GM21367 (cell line): ENCODE measurements around the gene TFDP1.
"Not testable (repeated sequence)": the region's sequence is repeated elsewhere in the genome, so short reads cannot be mapped to it uniquely, and the experiment has no call there.

Source experiments
- ATAC-seq: cut with Tn5 transposase; IDR thresholded peaks from one replicate; pipeline ENCODE4 v1.9.1; 2021; ENCODE audit not compliant: unreplicated experiment

TFDP1 gene

DNA sequence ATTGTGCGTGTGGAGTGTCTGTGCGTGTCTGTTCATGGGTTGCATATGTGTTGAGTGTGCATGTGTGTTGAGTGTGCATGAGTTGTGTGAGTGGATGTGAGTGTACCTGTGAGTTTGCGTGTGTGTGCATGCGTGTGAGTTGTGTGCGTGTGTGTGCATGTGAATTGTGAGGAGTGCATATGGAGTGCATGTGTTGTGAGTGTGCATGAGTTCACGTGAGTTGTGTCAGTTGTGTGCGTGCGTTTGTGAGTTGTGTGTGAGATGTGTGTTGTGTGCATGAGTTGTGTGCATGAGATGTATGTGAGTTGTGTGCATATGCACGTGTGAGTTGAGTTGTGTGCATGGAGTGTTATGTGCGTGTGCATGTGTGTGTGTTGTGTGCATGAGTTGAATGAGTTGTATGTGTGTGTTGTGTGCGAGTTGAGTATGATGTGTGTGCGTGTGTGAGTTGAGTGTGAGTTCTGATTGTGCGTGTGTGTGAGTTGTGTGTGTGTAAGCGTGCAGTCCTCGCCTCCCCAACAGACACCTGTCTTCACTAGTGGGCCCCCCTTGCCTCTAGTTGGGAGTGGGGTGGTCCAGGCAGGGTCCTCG lies 29.3 kb downstream of the TFDP1 start:
- no peak for ATAC-seq

DNA sequence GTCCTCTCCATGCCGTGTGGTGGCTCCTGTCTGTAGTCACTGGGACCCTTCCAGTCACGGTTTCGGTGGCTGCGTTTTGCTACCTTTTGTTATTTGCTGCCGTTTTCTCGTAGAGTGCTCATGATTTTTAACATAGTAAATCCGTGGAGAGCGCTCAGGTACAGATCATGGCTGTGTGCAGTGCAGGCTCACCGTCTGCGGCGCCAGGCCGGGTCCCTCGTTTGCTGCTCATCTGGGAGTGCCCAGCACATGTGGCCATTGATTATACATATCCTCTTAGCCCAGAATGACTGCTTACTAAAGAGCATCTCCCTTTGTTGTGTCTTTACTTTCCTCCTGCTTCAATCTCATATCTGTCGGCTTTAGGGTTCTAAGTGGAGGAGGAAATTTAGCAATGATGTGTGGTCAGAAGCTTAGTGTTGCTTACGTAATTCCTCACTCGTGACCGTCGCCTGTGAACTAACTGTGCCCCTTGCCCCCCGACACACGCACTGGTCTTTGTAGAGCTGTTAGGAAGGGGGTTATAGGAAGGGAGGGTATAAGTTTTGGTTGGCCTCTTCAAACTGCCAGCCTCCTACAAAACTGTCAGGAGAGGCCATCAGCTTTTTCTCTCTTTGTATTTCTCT lies 31.8 kb downstream of the TFDP1 start:
- ATAC-seq, result no peak

- ATAC-seq, result no peak
Measured at GRCh38 chr13:113616991-113617749, 32.6 kb downstream of the TFDP1 start.

DNA sequence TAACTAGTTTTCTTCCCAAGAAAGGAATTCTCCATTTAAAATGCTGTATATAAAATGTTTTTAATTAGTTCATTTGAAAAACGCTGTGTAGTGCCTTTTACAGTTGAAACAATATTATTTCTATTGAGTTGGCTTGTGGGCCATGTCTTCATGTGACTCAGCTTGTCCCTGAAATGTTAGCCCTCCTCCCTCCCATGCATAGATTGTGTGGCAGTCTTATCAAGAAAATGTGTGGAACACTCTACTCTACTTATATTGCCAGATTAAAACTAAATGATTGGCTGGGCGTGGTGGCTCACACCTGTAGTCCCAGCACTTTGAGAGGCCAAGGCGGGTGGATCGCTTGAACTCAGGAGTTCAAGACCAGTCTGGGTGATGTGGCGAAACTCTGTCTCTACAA lies 33.4 kb downstream of the TFDP1 start:
- no peak for ATAC-seq

GRCh38 chr13:113618455-113618854 lies 33.9 kb downstream of the TFDP1 start:
- no peak for ATAC-seq

DNA sequence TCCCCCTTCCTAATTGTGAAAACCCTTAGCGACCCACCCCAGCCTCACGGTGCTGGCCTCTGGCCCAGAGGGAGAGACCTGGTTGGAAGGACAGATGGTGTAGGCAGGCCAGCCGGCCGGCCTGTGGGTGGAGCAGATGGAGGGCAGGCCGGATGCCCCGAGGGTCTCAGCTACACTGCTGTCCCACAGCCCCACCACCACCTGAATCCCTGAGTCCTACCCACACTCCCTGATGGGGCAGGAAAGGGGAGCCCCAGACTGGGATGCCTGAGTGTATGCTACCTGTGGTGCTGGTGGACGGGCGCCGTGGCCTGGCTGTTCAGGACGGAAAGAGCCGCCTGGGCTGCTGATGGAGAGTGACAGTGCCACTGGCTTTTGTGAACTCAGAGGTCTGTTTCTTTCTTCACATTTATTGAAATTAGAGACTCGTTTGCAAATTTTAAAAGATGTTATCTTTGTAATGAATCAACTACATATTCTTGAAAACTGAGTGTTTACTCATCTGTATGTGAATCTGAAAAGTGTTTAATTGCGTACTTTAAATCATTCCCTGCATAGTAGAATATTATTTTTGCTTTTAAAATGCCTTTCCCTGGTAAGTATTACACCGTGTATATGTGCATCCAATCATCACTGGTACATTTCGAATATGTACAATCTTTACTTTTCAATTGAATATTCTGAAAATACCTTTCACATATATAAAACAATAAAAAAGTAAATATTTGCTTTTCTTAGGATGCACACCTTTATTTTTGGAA lies 35.7 kb downstream of the TFDP1 start:
- ATAC-seq, result no peak

- no peak for ATAC-seq
Measured at GRCh38 chr13:113621046-113621445, 36.5 kb downstream of the TFDP1 start.

- not testable (repeated sequence) for ATAC-seq
Measured at GRCh38 chr13:113621498-113621897, 36.9 kb downstream of the TFDP1 start.

DNA sequence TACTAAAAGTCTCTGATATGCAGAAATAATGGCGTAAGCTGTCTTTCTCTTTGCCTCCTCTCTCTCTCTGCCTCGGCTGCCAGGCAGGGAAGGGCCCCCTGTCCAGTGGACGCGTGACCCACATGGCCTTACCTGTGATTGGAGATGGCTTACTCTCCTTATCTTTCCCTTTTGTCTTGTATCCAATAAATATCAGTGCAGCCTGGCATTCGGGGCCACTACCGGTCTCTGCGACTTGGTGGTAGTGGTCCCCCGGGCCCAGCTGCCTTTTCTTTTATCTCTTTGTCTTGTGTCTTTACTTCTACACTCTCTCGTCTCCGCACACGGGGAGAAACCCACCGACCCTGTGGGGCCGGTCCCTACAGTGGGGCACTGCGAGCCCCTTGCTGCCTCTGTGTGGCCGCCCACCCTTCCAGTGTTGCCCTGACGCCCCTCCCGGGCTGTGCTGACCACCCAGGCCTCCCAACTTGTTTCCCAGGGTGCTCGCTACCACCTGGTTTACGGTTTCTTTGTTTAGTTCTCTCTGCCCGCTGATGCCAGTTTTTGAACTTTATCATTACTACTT lies 37.5 kb downstream of the TFDP1 start:
- not testable (repeated sequence) for ATAC-seq

DNA sequence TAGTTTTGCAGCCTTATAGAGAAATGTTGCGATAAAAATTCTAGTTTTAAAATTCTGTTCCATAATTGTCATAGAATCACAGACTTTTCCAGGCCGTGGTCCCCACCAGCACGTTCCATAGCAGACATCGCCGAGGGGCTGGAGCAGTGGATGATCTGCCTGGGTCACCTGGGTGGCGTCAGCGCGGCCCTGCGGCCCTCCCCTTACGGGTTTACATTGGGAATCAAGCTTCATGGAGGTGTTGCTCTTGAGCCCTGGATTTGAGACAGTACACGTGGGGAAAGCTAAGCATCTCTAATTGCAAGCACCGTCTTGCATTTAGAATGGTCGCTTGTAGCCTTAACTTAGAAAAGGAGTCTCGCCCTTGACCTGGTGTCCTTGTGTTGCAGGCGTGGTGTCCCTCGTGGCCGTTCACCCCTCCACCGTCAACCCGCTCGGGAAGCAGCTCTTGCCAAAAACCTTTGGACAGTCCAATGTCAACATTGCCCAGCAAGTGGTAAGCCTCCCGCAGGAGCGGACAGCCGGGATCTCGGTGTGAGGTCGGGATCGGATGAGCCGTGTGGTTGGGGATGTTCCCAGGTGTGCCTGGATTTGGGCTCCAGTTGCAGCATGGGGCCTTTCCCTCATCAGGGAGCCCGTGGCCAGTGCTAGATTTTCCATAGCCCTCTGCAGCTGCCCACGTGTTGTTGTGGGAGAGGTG lies 38.4 kb downstream of the TFDP1 start:
- ATAC-seq, result no peak

DNA sequence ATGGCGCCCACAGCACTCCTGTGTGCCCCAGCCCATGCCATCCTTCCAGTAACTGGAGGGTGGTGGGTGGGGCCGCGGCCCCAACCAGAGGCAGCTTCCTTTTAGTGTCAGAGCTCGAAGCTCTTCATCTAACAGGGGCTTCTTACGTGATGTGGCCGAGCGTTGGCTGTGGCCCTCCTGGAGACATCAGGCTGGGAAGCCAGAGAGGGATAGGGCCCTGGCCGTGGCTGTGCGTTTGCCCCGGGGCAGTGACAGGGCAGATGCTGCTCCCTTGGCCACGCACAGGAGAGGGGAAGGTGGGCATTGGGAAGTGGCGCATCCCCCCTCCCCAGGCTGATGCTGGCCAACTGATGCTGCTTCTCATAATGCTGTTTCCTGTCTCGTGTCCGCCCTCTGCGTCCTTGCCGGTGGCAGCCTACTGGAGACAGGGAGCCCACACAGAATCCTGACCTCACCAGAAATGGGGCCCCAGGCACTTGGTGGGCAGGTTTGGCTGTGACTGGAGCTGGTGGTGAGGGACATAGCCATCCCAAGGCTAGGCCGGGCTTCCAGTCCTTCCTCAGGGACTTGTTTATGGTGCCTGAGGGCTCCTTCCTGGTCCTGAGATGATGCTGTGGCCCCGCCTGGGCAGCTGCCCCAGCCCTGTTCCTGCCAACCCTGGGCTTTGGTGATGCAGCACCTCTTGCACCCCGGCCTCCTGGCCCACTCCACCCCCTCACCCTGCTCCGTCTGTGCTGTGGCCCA lies 39.1 kb downstream of the TFDP1 start:
- ATAC-seq, result no peak

DNA sequence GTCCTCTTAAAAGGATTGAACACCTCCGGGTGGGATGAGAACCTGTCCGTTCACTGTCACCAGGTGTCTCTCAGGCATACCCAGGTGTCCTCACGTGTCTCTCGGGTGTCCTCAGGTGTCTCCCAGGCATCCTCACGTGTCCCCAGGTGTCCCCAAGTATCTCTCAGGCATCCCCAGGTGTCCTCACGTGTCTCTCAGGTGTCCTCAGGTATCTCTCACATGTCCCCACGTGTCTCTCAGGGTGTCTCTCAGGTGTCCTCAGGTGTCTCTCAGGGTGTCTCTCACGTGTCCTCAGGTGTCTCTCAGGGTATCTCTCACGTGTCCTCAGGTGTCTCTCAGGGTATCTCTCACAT lies 39.7 kb downstream of the TFDP1 start:
- no peak for ATAC-seq

GRCh38 chr13:113624640-113625304 lies 40.2 kb downstream of the TFDP1 start:
- not testable (repeated sequence) for ATAC-seq

GRCh38 chr13:113625965-113626721 lies 41.6 kb downstream of the TFDP1 start:
- no peak for ATAC-seq

DNA sequence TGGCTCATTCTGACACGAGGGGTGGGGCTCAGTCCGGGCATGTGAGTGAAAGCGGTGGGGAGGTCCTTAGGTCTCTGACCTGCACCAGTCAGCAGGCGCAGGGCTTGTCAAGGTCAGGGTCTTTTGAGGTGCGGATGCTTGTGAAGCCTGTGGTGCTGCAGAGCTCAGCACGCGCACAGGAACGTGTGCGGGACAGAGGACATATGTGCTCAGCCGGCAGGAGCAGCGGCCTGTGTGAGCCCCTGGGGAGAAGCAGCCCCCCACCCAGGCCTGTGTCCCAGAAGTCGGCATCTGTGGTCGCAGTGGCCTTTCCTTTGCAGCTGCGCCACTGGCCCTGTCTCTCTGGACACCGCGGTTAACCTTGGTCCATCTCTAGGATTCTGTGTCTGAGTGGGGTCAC lies 42.6 kb downstream of the TFDP1 start:
- ATAC-seq, result no peak

GRCh38 chr13:113628291-113629270 lies 44.0 kb downstream of the TFDP1 start:
- ATAC-seq, result no peak

DNA sequence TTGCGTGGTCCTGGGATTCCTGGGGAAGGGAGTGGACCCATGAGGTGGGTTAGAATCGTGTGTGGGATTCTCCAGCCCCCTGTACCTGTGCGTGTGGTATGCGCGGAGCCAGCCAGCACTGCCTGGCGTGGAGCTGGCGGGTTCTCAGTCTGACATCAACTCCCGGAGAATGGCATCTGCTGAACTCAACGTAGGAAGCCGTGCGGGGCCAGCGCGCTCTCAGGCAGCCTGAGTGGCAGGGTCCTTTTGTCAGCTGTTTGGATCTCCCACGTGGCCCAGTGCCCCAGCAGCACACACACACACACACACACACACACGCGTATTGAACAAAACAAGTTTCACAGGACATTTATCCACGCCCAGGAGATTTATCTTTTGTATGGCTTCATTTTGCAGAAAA lies 45.3 kb downstream of the TFDP1 start:
- no peak for ATAC-seq

GRCh38 chr13:113630296-113630695 lies 45.7 kb downstream of the TFDP1 start:
- no peak for ATAC-seq
